NCI-H2107 (cell line): Measurements from ENCODE around the gene CGN.
A peak's percentile ranks its signal among the peaks of the same experiment; 100 is the strongest.

Experiments used
- DNase-seq: peaks from one replicate; lab custom pipeline; 2025; lab: John Stamatoyannopoulos, UW

Gene CGN

GRCh38 chr1:151510957-151511635 lies at the start of gene CGN:
Gene CGN, plus strand, starts transcription at chr1:151511387. Its CDS starts 7,133 bp downstream, at chr1:151518520.
- peak; percentile 82 for DNase-seq

GRCh38 chr1:151461694-151462093 lies 49.5 kb upstream of the CGN start:
- DNase-seq, result no peak

- no peak for DNase-seq
Measured at GRCh38 chr1:151465026-151465425, 46.2 kb upstream of the CGN start.

GRCh38 chr1:151472856-151473731 lies 38.1 kb upstream of the CGN start:
- DNase-seq, result no peak

GRCh38 chr1:151474745-151475144 lies 36.4 kb upstream of the CGN start:
- no peak for DNase-seq

GRCh38 chr1:151475175-151475574 lies 36.0 kb upstream of the CGN start:
- no peak for DNase-seq

GRCh38 chr1:151476083-151476482 lies 35.1 kb upstream of the CGN start:
- DNase-seq, result no peak

- no peak for DNase-seq
Measured at GRCh38 chr1:151477066-151477465, 34.1 kb upstream of the CGN start.

GRCh38 chr1:151478140-151478812 lies 32.9 kb upstream of the CGN start:
- DNase-seq, result no peak

GRCh38 chr1:151478923-151479322 lies 32.3 kb upstream of the CGN start:
- DNase-seq, result no peak

GRCh38 chr1:151479462-151479861 lies 31.7 kb upstream of the CGN start:
- DNase-seq, result no peak

GRCh38 chr1:151482017-151482416 lies 29.2 kb upstream of the CGN start:
- DNase-seq, result no peak

- DNase-seq, result no peak
Measured at GRCh38 chr1:151485685-151486255, 25.4 kb upstream of the CGN start.

GRCh38 chr1:151486557-151486956 lies 24.6 kb upstream of the CGN start:
- DNase-seq, result no peak

GRCh38 chr1:151491641-151492040 lies 19.5 kb upstream of the CGN start:
- DNase-seq, result no peak

- DNase-seq, result no peak
Measured at GRCh38 chr1:151492120-151492519, 19.1 kb upstream of the CGN start.

GRCh38 chr1:151493042-151493441 lies 18.1 kb upstream of the CGN start:
- no peak for DNase-seq

GRCh38 chr1:151494741-151495281 lies 16.4 kb upstream of the CGN start:
- DNase-seq, result no peak

- no peak for DNase-seq
Measured at GRCh38 chr1:151495316-151495715, 15.9 kb upstream of the CGN start.

GRCh38 chr1:151499365-151499764 lies 11.8 kb upstream of the CGN start:
- DNase-seq, result no peak

GRCh38 chr1:151499930-151500329 lies 11.3 kb upstream of the CGN start:
- DNase-seq, result no peak

GRCh38 chr1:151501474-151501873 lies 9.7 kb upstream of the CGN start:
- DNase-seq, result no peak
